H1 (cell line): ENCODE measurements around the gene ARNT2. TPM values are rescaled to one million over a fixed set of nuclear protein-coding genes. Genes with fewer than 3 reads are reported as not detected.
A peak's percentile ranks its signal among the peaks of the same experiment; 100 is the strongest.

Experiments
- CTCF ChIA-PET: fragments of 300-600 bp; sonication (Branson Sonifier 250); formaldehyde crosslinking; loops from one replicate; lab custom pipeline; 2021; ENCODE audit not compliant: partially characterized antibody; lab: Charles Lee
- POLR2A ChIA-PET: fragments of 300-600 bp; sonication (Branson Sonifier 250); formaldehyde crosslinking; loops from one replicate; lab custom pipeline; 2021; ENCODE audit warnings: inconsistent platforms; ENCODE audit not compliant: partially characterized antibody; lab: Charles Lee
- DNase-seq, 2 experiments: peaks; one replicate each; pipeline versions ENCODE4 v3.0.0 to v3.0.0-alpha.2; 2010 to 2022; ENCODE audit warnings: low spot score in 2 of 2, low read depth in 1 of 2, mixed read lengths in 1 of 2
- FAIRE-seq: peaks from 2 replicates; lab custom pipeline; 2011; peaks lifted over from hg19 to GRCh38; lab: Jason Lieb, UNC
- H2AFZ ChIP-seq: 2 replicates; pipeline ENCODE4 v1.8.1; 2012; ENCODE audit warnings: low read length, inconsistent platforms
- H2AK5ac ChIP-seq: 2 replicates; pipeline ENCODE4 v1.6.1; 2013; ENCODE audit warnings: low read depth, low read length
- H2BK120ac ChIP-seq: replicated peaks from 2 replicates; pipeline ENCODE3; 2013; ENCODE audit warnings: low read depth, low read length, inconsistent platforms
- H2BK12ac ChIP-seq: 2 replicates; pipeline ENCODE4 v1.6.1; 2013; ENCODE audit warnings: low read depth, low read length
- H2BK15ac ChIP-seq: 2 replicates; pipeline ENCODE4 v1.6.1; 2013; ENCODE audit warnings: low read length
- H2BK20ac ChIP-seq: 2 replicates; pipeline ENCODE4 v1.6.1; 2013; ENCODE audit warnings: low read length
- H2BK5ac ChIP-seq: 2 replicates; pipeline ENCODE4 v1.6.1; 2013; ENCODE audit warnings: low read depth, low read length
- H3K14ac ChIP-seq: 2 replicates; pipeline ENCODE4 v1.6.1; 2013; ENCODE audit warnings: inconsistent platforms; ENCODE audit not compliant: insufficient read length
- H3K18ac ChIP-seq: 2 replicates; pipeline ENCODE4 v1.6.1; 2013; ENCODE audit warnings: low read length; ENCODE audit errors: extremely low read depth
- H3K23ac ChIP-seq: 2 replicates; pipeline ENCODE4 v1.6.1; 2013; ENCODE audit warnings: inconsistent platforms; ENCODE audit not compliant: insufficient read length
- H3K23me2 ChIP-seq: 2 replicates; pipeline ENCODE4 v1.6.1; 2013; ENCODE audit warnings: low read depth, low read length
- H3K27ac ChIP-seq: 2 replicates; pipeline ENCODE4 v1.6.1; 2011; ENCODE audit warnings: low read depth, low read length, inconsistent platforms
- H3K27me3 ChIP-seq, 4 experiments: replicated peaks in 1 of 4; 1 replicate in 1 of 4; 2 replicates in 3 of 4; pipeline versions ENCODE4 v1.6.1 to v1.8.1; 2011 to 2013; ENCODE audit warnings: low read length in 3 of 4, mild to moderate bottlenecking in 3 of 4, inconsistent platforms in 2 of 4, mixed read lengths in 2 of 4, moderate library complexity in 1 of 4; ENCODE audit not compliant: control insufficient read depth in 3 of 4, insufficient read depth in 3 of 4; ENCODE audit errors: extremely low read depth in 1 of 4
- H3K36me3 ChIP-seq, 4 experiments: 2 replicates each; pipeline versions ENCODE4 v1.6.1 to v1.8.1; 2011 to 2013; ENCODE audit warnings: mild to moderate bottlenecking in 4 of 4, low read length in 3 of 4, moderate library complexity in 2 of 4, control low read depth in 1 of 4, inconsistent platforms in 1 of 4; ENCODE audit not compliant: insufficient read depth in 4 of 4, control insufficient read depth in 2 of 4
- H3K4ac ChIP-seq: replicated peaks from 2 replicates; pipeline ENCODE3; 2013; ENCODE audit warnings: low read length, low read depth, mixed read lengths, inconsistent platforms; ENCODE audit not compliant: insufficient read length
- H3K4me1 ChIP-seq, 4 experiments: replicated peaks in 1 of 4; 1 replicate in 1 of 4; 2 replicates in 3 of 4; pipeline versions ENCODE4 v1.6.1 to v1.8.1; 2011 to 2013; ENCODE audit warnings: low read length in 3 of 4, inconsistent platforms in 2 of 4, mixed read lengths in 1 of 4; ENCODE audit not compliant: insufficient read depth in 4 of 4, control insufficient read depth in 3 of 4
- H3K4me2 ChIP-seq, 2 experiments: 2 replicates each; pipeline versions ENCODE4 v1.6.1 to v1.8.1; 2011 to 2013; ENCODE audit warnings: low read depth in 2 of 2, low read length in 2 of 2, control low read depth in 1 of 2, inconsistent platforms in 1 of 2, mild to moderate bottlenecking in 1 of 2; ENCODE audit not compliant: insufficient read depth in 1 of 2
- H3K4me3 ChIP-seq, 4 experiments: fragments of 200-600, 300-600 bp in 1 of 4; sonication (generic), shearing (Covaris generic), sonication (Bioruptor Twin) in 1 of 4; 2 replicates each; pipeline versions ENCODE4 v1.5.1 to v1.8.1; 2011 to 2016; ENCODE audit warnings: low read length in 4 of 4, low read depth in 3 of 4, control low read depth in 2 of 4, inconsistent platforms in 2 of 4, mild to moderate bottlenecking in 2 of 4, mixed read lengths in 1 of 4, moderate library complexity in 1 of 4; ENCODE audit not compliant: insufficient read depth in 2 of 4; ENCODE audit errors: extremely low read depth in 1 of 4
- H3K56ac ChIP-seq: replicated peaks from 2 replicates; pipeline ENCODE3; 2013; ENCODE audit warnings: low read depth, mild to moderate bottlenecking, mixed read lengths, low read length, inconsistent platforms; ENCODE audit not compliant: insufficient read length
- H3K79me1 ChIP-seq: 2 replicates; pipeline ENCODE4 v1.6.1; 2013; ENCODE audit warnings: low read depth, low read length, control low read depth
- H3K79me2 ChIP-seq, 2 experiments: 2 replicates each; pipeline versions ENCODE4 v1.6.1 to v1.8.1; 2012 to 2013; ENCODE audit warnings: low read length in 2 of 2, mild to moderate bottlenecking in 2 of 2, inconsistent platforms in 1 of 2; ENCODE audit not compliant: insufficient read depth in 2 of 2, control insufficient read depth in 1 of 2
- H3K9ac ChIP-seq, 4 experiments: replicated peaks in 1 of 4; 1 replicate in 1 of 4; 2 replicates in 3 of 4; pipeline versions ENCODE4 v1.6.1 to v1.8.1; 2011 to 2013; ENCODE audit warnings: low read depth in 3 of 4, low read length in 3 of 4, control low read depth in 2 of 4, mild to moderate bottlenecking in 2 of 4, moderate library complexity in 2 of 4, inconsistent platforms in 1 of 4; ENCODE audit errors: extremely low read depth in 1 of 4
- H3K9me3 ChIP-seq, 2 experiments: 2 replicates each; pipeline versions ENCODE4 v1.6.1 to v1.8.1; 2012 to 2013; ENCODE audit warnings: mild to moderate bottlenecking in 2 of 2, moderate library complexity in 2 of 2, control low read depth in 1 of 2, inconsistent platforms in 1 of 2, low read depth in 1 of 2, low read length in 1 of 2, mixed read lengths in 1 of 2; ENCODE audit not compliant: insufficient read depth in 2 of 2
- H4K20me1 ChIP-seq, 2 experiments: replicated peaks in 1 of 2; 2 replicates each; pipeline versions ENCODE3 to v1.8.1; 2011 to 2013; ENCODE audit warnings: inconsistent platforms in 2 of 2, low read length in 2 of 2, mild to moderate bottlenecking in 1 of 2; ENCODE audit not compliant: insufficient read depth in 2 of 2, control insufficient read depth in 1 of 2
- H4K5ac ChIP-seq: 2 replicates; pipeline ENCODE4 v1.6.1; 2013; ENCODE audit warnings: low read length, low read depth, mixed read lengths, inconsistent platforms; ENCODE audit not compliant: insufficient read length
- H4K8ac ChIP-seq: 2 replicates; pipeline ENCODE4 v1.8.0; 2013; ENCODE audit warnings: mild to moderate bottlenecking, moderate library complexity, low read length, inconsistent platforms; ENCODE audit not compliant: insufficient read depth; ENCODE audit errors: extremely low read depth
- H4K91ac ChIP-seq: replicated peaks from 2 replicates; pipeline ENCODE3; 2013; ENCODE audit warnings: low read length, mixed read lengths, inconsistent platforms; ENCODE audit not compliant: insufficient read length
- TEAD4 ChIP-seq: IDR thresholded peaks from 2 replicates; pipeline ENCODE4 v1.6.1; 2012; ENCODE audit warnings: low read depth, low read length, inconsistent platforms, mixed read lengths
- YY1 ChIP-seq: IDR thresholded peaks from 2 replicates; pipeline ENCODE4 v1.6.1; 2011; ENCODE audit warnings: low read depth, mild to moderate bottlenecking, low read length
- WGBS, 2 experiments: shearing (Covaris generic) in 1 of 2; methylation state at CpG; one replicate each; pipeline versions ENCODE4 v1.1.6 to v1.1.7; 2013 to 2015; ENCODE audit warnings: low lambda C conversion rate in 2 of 2, mixed read lengths in 2 of 2, inconsistent platforms in 1 of 2, low coverage in 1 of 2, missing lambda C conversion rate in 1 of 2; ENCODE audit not compliant: insufficient replicate concordance in 2 of 2, insufficient coverage in 1 of 2, insufficient read length in 1 of 2; ENCODE audit errors: extremely low coverage in 1 of 2, missing lambda C conversion rate in 1 of 2; 5-methylcytosine and 5-hydroxymethylcytosine counted together
- polyA plus RNA-seq, 7 experiments: library from polyadenylated mRNA; depleted of rRNA in 3 of 7; stranded (reverse) in 5 of 7; unstranded in 2 of 7; fragments of >200 nt in 5 of 7; fragments of 200-250 nt in 2 of 7; gene quantifications; 1 replicate in 5 of 7; 2 replicates in 1 of 7; 4 replicates in 1 of 7; pipeline versions ENCODE4 v1.2.1 to v1.2.3, GENCODE V29; 2011 to 2013; ENCODE audit warnings: missing spikeins in 2 of 7, mixed read lengths in 2 of 7
- total RNA-seq: library from RNA; stranded (reverse); fragmentation: NEBNext Ultra II Directional; extraction: Animal tissue kit (Norgen Biotek cat#: 25700); gene quantifications from 2 replicates; pipeline ENCODE4 v1.2.1, GENCODE V29; 2021

Gene ARNT2
- total and polyA plus RNA-seq, 2 of the 8 experiments (the other 6 are each of a cell fraction or from before 2014, with no cell fraction given), result 9.5 to 14.6 TPM

DNA sequence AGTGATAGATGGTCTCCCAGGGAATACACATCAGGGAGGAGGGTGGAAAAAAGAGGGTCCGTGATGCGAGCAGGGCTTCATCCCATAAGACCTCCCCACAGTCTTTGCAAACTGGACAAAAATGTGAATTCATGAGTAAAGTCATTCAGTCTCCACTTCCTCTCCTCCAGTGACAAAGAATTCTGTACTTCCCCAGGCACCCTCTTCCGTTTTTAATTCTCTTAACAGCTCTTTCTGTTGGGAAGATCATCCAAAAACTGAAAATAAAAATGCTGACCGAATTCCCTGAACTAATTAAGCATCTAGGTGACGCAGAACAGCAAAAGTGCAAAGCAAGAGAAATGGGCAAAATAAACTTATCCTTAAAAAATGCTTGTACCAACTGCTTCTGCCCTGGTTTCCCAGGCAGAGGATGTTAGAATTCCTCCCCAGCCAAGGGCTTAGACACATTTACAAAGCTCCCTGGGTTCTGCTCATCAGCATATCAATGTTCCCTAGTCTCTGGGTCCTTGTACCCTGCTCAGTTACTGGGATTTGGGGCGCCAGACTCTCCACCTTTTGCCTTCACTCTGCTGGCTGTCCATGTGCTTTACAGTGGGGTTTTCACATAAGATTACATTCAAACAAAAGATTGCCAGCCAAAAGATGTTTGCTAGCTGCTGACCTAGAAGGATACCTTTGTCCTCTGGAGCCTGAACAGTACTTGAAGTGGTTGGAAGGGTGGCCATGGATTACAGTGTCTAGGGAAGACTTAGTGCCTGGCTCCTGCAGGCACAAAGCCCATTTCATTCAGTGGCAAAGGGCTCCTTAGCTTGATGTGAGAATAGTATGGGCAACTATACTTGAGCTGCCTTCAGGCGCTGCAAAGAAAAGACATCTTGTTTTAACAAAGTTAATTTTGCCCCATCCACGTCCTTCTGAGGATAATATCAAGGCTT lies 69.4 kb downstream of the ARNT2 start:
- Histone ChIP-seq H2BK20ac (peak overlapping the region; percentile 67), H3K23me2 (no peaks in the 10 kb centered on the region), H3K4me3 (peak overlapping the region in 1 of 4 experiments; percentile 31; a peak in 1 of 8 replicates), H4K5ac (no peak overlapping the region), H3K4me1 (peaks cover 3 to 19% (median 11%) of the 10 kb centered on the region in 4 experiments; a peak in 6 of 7 replicates), H3K18ac (peak overlapping the region; percentile 64; the same call in 1 of the 2 replicates), H3K27ac (0 out of 2 replicates have a peak overlapping the region, but pooled peaks have one; percentile 31), H3K14ac (no peak overlapping the region), H3K27me3 (no peaks in the 10 kb centered on the region), H3K9me3 (peaks cover 0 to 8% of the 10 kb centered on the region in 2 experiments; a peak in 2 of 4 replicates), H2AK5ac (no peak overlapping the region), H2BK120ac (no peak overlapping the region), H4K8ac (no peak overlapping the region), H3K79me2 (no peaks in the 10 kb centered on the region), H2BK15ac (0 out of 2 replicates have a peak overlapping the region, but pooled peaks have one; percentile 81), H3K56ac (no peak overlapping the region), H3K9ac (no peak overlapping the region), H2BK12ac (peak overlapping the region; percentile 77; the same call in 1 of the 2 replicates), H4K20me1 (no peaks in the 10 kb centered on the region), H2BK5ac (peak overlapping the region; percentile 22; the same call in 1 of the 2 replicates), H3K4ac (no peak overlapping the region), H3K79me1 (no peaks in the 10 kb centered on the region), H2AFZ (no peak overlapping the region), H4K91ac (peak overlapping the region; percentile 22), H3K4me2 (peak overlapping the region; percentile 15 to 44; a peak in 3 of 4 replicates), H3K36me3 (peaks cover 0 to 24% (median 8%) of the 10 kb centered on the region in 4 experiments; a peak in 4 of 8 replicates), H3K23ac (no peak overlapping the region)
- no peak for DNase-seq
- FAIRE-seq, result peak; percentile 36
- ChIA-PET POLR2A (interaction anchor here (1.9 kb wide), 1 partner anchor 14 kb away, joined by 5 read pairs; no protein-coding TSS in a partner anchor), CTCF (interaction anchor here (0.7 to 21.1 kb wide), 14 partner anchors 7 to 306 kb away, joined by 3 to 187 read pairs (median 5); partner anchors contain the start of gene CEMIP)
- WGBS, 2 experiments, result 68% methylated on average over 8 of the region's 8 CpGs; no CpG with 5 or more reads in 1 of the 2 experiments
- TF ChIP-seq TEAD4 (no peak), YY1 (0 out of 2 replicates have a peak, but pooled peaks have one; percentile 15)
